ENCODE results near the gene UFC1.

Gene UFC1

GRCh38 chr1:161196111-161196510 is 42.3 kb downstream of the UFC1 start:
- no peak for DNase-seq

GRCh38 chr1:161196521-161197451 is 43.0 kb downstream of the UFC1 start:
- peak; percentile 83 for DNase-seq

DNA sequence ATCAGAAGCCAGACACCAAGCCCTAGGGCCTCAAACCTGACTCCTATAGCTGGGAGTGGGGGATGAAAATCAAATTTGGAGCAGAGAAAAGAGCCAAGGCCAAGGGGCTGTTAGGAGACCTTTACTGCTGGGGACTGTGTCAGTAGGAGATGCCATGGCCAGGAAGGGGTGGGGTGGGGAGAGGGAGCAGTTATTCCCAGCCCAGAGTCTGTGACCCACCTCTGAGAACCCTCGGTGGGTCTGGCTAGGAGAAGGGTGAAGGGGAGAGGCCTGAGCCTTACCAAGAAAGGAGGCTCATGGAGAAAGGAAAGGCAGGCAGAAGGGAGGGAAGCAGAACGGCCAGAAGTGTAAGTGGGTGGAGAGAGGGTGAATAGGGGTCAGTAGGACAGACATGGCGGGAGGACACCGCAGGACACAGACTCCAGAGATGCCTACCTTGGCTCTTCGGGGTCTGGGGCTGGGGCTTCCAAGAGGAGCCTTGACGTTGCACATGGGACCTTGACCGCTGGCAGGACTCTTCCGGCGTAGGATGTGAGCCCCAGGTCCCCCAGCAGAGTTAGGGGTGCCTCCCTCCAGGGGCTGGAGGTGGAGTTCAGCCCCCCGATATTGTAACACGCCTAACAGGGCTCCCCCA is 43.9 kb downstream of the UFC1 start:
- no peak for DNase-seq

DNA sequence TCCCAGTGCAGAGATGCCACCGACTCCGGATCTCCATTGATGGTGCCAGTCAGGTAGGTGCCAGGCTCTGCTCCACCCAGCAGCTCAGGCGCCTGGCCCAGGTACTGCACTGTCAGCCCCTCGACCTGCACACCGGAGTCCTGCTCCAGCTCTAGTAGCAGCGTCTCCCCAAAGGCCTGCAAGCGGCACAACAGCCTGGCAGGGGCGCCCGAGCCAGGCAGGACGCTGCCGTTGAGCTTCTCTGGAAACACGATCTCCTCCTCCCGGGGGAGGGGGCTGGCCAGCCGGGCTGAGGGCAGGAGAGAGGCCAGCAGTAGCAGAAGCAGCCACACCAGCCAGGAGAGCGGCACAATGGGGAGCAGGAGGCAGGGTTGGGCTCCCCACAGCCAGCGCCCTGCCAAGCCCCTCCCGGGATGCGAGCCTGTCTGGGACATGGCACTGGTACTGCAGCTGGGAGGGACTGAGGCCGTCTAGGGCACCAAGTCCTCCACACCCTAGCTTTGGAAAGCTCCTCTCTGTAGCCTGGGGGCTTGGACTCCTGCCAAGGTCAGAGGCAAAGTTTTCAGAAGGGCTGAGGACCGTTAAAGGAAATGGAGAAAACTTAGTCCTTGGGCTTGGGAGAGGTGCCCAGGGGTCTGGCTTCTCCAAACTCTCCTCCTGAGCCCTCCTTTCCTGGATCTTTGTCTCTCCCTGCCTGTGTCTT is 44.6 kb downstream of the UFC1 start:
- DNase-seq = peak; percentile 82

DNA sequence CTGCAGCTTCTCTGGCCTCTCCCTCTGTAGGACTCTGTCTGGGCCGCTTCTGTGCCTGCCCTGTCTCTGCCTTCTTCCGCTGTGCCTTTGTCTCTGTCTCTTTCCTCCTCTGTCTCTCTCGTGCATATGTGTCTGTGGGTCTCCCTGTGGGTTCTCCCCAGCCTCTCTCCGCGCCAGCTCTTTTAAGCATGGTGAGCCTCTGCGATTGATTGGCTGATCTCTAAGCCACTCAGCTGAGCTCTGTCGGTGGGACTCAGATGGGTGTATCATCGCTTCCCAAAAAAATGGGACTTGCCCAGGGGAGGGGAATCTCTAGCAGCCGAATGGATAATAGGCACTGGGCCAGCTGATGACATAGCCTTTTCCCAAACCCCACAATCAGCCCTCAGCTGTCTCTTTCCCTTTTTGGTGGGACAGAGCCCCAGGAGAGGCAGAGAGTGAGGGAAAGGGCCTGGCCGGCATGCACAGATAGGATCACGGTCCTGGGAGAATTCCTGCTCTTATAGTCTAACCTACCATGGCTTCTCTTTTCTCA is 45.2 kb downstream of the UFC1 start, which contains the start of gene ADAMTS4:
Gene ADAMTS4, minus strand, starts transcription at position 158 of the 535 bp plus-strand sequence. CDS start 427 bp downstream, outside the sequence.
- DNase-seq = no peak

DNA sequence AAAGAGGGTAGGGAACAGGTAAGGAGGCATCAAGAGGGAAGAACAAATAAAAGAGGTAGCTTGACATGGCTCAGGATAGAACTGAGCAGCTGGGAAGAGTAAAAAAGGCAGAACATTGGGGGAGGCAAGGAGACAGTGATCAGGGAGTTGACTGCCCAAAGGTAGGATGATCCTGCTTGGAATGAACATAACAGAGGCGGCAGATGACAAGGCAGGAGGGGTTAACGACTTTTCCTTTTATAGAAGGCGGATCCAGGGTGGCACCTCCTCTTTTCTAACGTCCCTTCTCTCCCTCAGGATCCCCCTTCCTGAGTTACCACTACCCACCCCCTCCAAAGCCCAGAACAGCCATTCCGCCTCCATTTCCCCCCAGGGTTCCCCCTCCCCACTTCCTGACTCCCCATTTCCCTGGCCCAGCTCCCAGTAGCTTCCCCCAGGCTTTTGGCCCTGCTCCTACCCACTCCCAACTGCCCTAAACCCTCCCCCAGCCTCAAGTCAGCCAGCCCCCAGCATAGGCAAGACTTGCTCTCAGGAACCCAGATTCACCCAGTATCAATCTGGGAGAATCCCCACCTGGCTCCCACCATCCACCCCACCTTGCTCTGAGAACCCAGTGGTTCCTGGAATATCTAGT is 45.8 kb downstream of the UFC1 start:
- DNase-seq = no peak

DNA sequence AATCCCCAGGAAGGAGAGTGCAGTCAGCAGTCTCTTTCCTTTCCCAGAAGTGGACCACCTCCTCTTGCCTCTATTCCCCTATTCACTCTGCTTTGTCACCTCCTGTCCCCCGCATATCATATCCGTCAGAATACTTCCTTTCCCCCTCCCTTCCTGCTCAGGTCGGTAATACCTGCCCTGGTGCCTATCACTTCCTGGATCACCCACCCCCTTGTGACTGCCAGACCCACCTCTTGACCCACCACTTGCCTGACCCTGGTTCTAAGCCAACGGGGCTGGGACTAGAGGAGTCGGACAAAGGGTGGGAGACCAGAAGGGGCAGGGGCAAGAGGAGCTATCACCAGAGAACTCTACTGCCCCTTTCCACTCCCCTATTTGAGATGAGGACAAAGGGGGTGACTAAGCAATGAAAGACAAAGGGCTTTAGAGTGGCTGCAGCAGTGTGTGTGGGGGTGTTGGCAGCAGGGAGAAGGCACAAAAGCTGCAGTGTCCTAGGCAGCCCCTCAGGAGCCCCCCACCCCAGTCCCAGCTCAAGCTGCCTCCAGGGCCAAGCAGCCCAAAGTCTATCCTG is 46.7 kb downstream of the UFC1 start:
- no peak for DNase-seq

DNA sequence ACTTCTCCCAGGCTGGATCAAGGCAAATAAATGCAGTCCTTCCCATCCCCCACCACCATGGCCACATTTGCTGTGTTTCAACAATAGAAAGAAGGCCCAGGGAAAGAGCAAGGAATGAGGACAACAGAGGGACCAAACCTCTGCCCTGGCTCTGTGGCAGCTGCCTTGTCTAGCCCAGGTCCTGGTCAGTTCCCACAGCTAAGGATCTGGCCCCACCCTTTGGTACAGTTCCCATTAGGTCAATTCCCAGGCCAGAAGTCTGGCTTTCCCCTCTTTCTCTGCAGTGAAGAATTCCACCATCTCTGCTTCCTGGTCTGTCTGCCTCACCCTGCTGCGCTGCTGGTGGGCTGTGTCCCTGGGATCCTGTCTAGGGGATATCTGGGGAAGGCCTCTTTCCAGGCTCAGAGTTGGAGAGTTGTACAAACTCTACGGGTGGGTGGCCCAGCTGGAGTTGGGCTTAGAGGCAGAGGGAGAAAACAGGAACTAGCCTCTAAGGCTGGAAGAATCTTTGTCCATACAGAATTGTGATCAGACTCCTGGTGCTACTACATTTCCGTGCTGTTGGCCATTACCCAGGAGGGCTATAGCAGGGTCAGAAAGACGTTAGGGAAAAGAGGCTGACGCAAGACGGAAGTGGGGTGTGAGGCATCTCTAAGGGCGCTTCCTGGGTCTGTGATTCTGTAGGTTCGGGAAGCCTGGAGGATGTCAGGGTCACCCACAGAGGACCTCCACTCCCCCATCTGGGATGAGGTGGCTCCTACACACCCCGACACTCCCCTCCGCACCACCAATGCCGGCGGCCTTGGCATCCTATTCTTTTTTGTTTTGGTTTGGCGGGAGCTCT is 47.4 kb downstream of the UFC1 start:
- no peak for DNase-seq

- peak; percentile 99 for DNase-seq
Measured at GRCh38 chr1:161201836-161202712, 48.3 kb downstream of the UFC1 start, which contains the start of gene NDUFS2. NDUFS2 (plus strand) TSS chr1:161202367; CDS start chr1:161202386, 19 bp downstream.

- no peak for DNase-seq
Measured at GRCh38 chr1:161206411-161207140, 52.8 kb downstream of the UFC1 start.

DNA sequence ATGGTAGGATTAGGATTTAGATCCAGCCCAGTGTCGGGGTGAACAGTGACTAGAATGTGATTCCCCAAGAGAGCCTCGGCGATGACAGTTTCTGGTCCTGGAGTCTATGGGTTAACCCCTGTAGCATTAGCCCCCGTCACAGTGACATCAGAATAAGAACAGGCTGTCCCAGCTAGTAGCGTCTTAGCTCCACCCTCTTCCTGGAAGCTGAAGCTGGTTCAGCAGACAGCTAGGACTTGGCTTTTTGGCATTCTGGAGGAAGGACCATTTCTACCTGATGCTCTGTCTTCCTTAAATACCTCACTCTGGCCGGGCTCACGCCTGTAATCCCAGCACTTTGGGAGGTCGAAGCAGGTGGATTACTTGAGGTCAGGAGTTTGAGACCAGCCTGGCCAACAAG is 53.4 kb downstream of the UFC1 start:
- no peak for DNase-seq

All from islet precursor cell (in vitro differentiated cells).